GM12878 (cell line): ENCODE measurements around the gene CCDC28A.

Experiments
- CHD2 ChIP-seq: IDR thresholded peaks from 2 replicates; pipeline ENCODE4 v1.6.1; 2011; ENCODE audit warnings: low read depth, low read length, improper control_type of control experiment, borderline replicate concordance
- CTCF ChIP-seq, 3 experiments: IDR thresholded peaks in 2 of 3; conservative IDR thresholded peaks in 1 of 3; 2 replicates each; pipeline ENCODE4 v1.5.1; 2011; ENCODE audit warnings: low read depth in 3 of 3, low read length in 3 of 3, mild to moderate bottlenecking in 3 of 3, control low read depth in 2 of 3, moderate library complexity in 2 of 3, inconsistent platforms in 1 of 3, mixed read lengths in 1 of 3; ENCODE audit not compliant: control insufficient read depth in 2 of 3, insufficient read depth in 1 of 3; ENCODE audit errors: extremely low read depth in 1 of 3
- EZH2 ChIP-seq: IDR thresholded peaks from 2 replicates; pipeline ENCODE4 v1.6.1; 2012; ENCODE audit warnings: low read depth, mild to moderate bottlenecking, control low read depth, inconsistent platforms, low read length, borderline replicate concordance; ENCODE audit not compliant: control insufficient read depth
- PML ChIP-seq: IDR thresholded peaks from 2 replicates; pipeline ENCODE4 v1.6.1; 2012; ENCODE audit warnings: low read length, inconsistent platforms
- POLR2A ChIP-seq: IDR thresholded peaks from 2 replicates; pipeline ENCODE4 v1.6.1; 2011; ENCODE audit warnings: low read depth, mild to moderate bottlenecking, low read length
- POLR2AphosphoS2 ChIP-seq: IDR thresholded peaks from 2 replicates; pipeline ENCODE4 v1.6.1; 2011; ENCODE audit warnings: low read depth, mild to moderate bottlenecking, low read length, improper control_type of control experiment, moderate library complexity
- POLR2AphosphoS5 ChIP-seq: IDR thresholded peaks from 2 replicates; pipeline ENCODE4 v1.6.1; 2011; ENCODE audit warnings: mild to moderate bottlenecking, low read length, inconsistent platforms
- SREBF2 ChIP-seq: IDR thresholded peaks from 2 replicates; pipeline ENCODE4 v1.6.1; 2012; ENCODE audit warnings: mild to moderate bottlenecking, low read length
- TAF1 ChIP-seq: IDR thresholded peaks from 2 replicates; pipeline ENCODE4 v1.6.1; 2011; ENCODE audit warnings: mild to moderate bottlenecking, low read depth, low read length, borderline replicate concordance
- TARDBP ChIP-seq: IDR thresholded peaks from 2 replicates; pipeline ENCODE4 v1.6.1; 2016; ENCODE audit warnings: borderline replicate concordance
- TBL1XR1 ChIP-seq: IDR thresholded peaks from 2 replicates; pipeline ENCODE4 v1.6.1; 2012; ENCODE audit warnings: low read depth, low read length, improper control_type of control experiment

- 0 out of 2 replicates have a peak, but pooled peaks have one; percentile 32 for TF ChIP-seq PML
- no peak for TF ChIP-seq TAF1
- TF ChIP-seq EZH2: no peak
- TF ChIP-seq CTCF (IDR thresholded peaks at IDR 0.05 in 2 of 3, conservative IDR thresholded peaks at IDR 0.05 in 1 of 3; ENCODE audit: control insufficient read depth in 2 of 3, extremely low read depth in 1 of 3, insufficient read depth in 1 of 3, low read depth in 3 of 3, low read length in 3 of 3): no peak
- no peak for TF ChIP-seq POLR2AphosphoS5
- TF ChIP-seq POLR2A: no peak
- TF ChIP-seq TARDBP: no peak
- TF ChIP-seq POLR2AphosphoS2: no peak
- no peak for TF ChIP-seq CHD2
- TF ChIP-seq SREBF2: no peak
- TF ChIP-seq TBL1XR1: peak; percentile 22; the same call in 1 of the 2 replicates
Measured at GRCh38 chr6:138818496-138819194, 45.1 kb downstream of the CCDC28A start.
